ENCODE data around the gene SDCCAG8. TPM values are rescaled to one million over a fixed set of nuclear protein-coding genes. Genes with fewer than 3 reads are reported as not detected.

SDCCAG8 gene
- total and polyA plus RNA-seq, 2 experiments from 2014 or later: 28.0 to 66.7 TPM

GRCh38 chr1:243354511-243355153 is 98.8 kb downstream of the SDCCAG8 start:
- no peak overlapping the region for H3K4me3 ChIP-seq
- H3K27ac ChIP-seq (ENCODE audit: low read depth): no peak overlapping the region
- ATAC-seq: no peak
- no peak overlapping the region for H3K4me3 Mint-ChIP-seq
- no peak overlapping the region for H2AFZ ChIP-seq
- no peak for DNase-seq (ENCODE audit: low spot score)
- no peaks in the 10 kb centered on the region for H3K79me2 ChIP-seq (replicated peaks; ENCODE audit: insufficient read depth)
- no peaks in the 10 kb centered on the region for H3K27me3 Mint-ChIP-seq (ENCODE audit: insufficient read depth, low read depth, poor library complexity)
- TF ChIP-seq REST (IDR thresholded peaks at IDR 0.05; ENCODE audit: unreplicated experiment): no peak
- no peak for TF ChIP-seq CREB1 (CRISPR knock-in tag; IDR thresholded peaks at IDR 0.05; ENCODE audit: low read depth)
- TF ChIP-seq ZNF462 (CRISPR knock-in tag; IDR thresholded peaks at IDR 0.05): no peak
- no peak for TF ChIP-seq ZNF114 (CRISPR knock-in tag; IDR thresholded peaks at IDR 0.05)
- TF ChIP-seq ZNF331 (CRISPR knock-in tag; IDR thresholded peaks at IDR 0.05; ENCODE audit: low read depth): no peak
- no peak for TF ChIP-seq NANOG (IDR thresholded peaks at IDR 0.05; ENCODE audit: borderline replicate concordance)
- TF ChIP-seq STAT1 (IDR thresholded peaks at IDR 0.05; ENCODE audit: unreplicated experiment): no peak
- TF ChIP-seq ETS1 (IDR thresholded peaks at IDR 0.05): no peak
- no peak for TF ChIP-seq EZH2 (IDR thresholded peaks at IDR 0.05; ENCODE audit: low read depth, unreplicated experiment)
- no peak for TF ChIP-seq EZH2phosphoT487 (IDR thresholded peaks at IDR 0.05; ENCODE audit: unreplicated experiment)
- TF ChIP-seq JUNB (IDR thresholded peaks at IDR 0.05; ENCODE audit: unreplicated experiment): no peak
- TF ChIP-seq CTCF (conservative IDR thresholded peaks at IDR 0.05; ENCODE audit: low read depth in 2 of 2): no peak
- no peak for TF ChIP-seq POLR2AphosphoS5 (IDR thresholded peaks at IDR 0.05; ENCODE audit: low read depth)
- H3K9me3 Mint-ChIP-seq: no peaks in the 10 kb centered on the region; the same call in 2 of the 3 replicates
- H3K27ac Mint-ChIP-seq: no peak overlapping the region
- H3K4me1 Mint-ChIP-seq: no peaks in the 10 kb centered on the region
- H3K9me2 ChIP-seq (ENCODE audit: insufficient read depth): no peaks in the 10 kb centered on the region
- H3K36me3 ChIP-seq (ENCODE audit: insufficient read depth): no peaks in the 10 kb centered on the region
- no peaks in the 10 kb centered on the region for H3K4me1 ChIP-seq (ENCODE audit: insufficient read depth)
- H3K36me3 Mint-ChIP-seq (ENCODE audit: low read depth): no peaks in the 10 kb centered on the region; the same call in 2 of the 3 replicates
- H3K27me3 ChIP-seq (ENCODE audit: insufficient read depth): no peaks in the 10 kb centered on the region
- H3K4me2 ChIP-seq: no peak overlapping the region
- no peaks in the 10 kb centered on the region for H3F3A ChIP-seq (replicated peaks; ENCODE audit: low read depth)
- H4K20me1 ChIP-seq (replicated peaks; ENCODE audit: insufficient read depth): no peaks in the 10 kb centered on the region

Data from GM23338 (cell line).